HUES6 (cell line): Measurements from ENCODE around the gene LARGE1.

Source experiments
- H3K27ac ChIP-seq: 2 replicates; pipeline ENCODE4 v1.7.0; 2013; ENCODE audit warnings: low read depth, mild to moderate bottlenecking, low read length, inconsistent platforms
- H3K27me3 ChIP-seq: 2 replicates; pipeline ENCODE4 v1.6.1; 2013; ENCODE audit warnings: low read length; ENCODE audit not compliant: control insufficient read depth, insufficient read depth
- H3K36me3 ChIP-seq: 2 replicates; pipeline ENCODE4 v1.6.1; 2013; ENCODE audit warnings: low read length; ENCODE audit not compliant: control insufficient read depth, insufficient read depth
- H3K4me1 ChIP-seq: 2 replicates; pipeline ENCODE4 v1.6.1; 2013; ENCODE audit warnings: low read length; ENCODE audit not compliant: control insufficient read depth, insufficient read depth
- H3K4me3 ChIP-seq: 2 replicates; pipeline ENCODE4 v1.5.1; 2013; ENCODE audit warnings: low read depth, low read length
- H3K9ac ChIP-seq: one replicate; pipeline ENCODE4 v1.6.1; 2013; ENCODE audit warnings: mild to moderate bottlenecking, low read length
- H3K9me3 ChIP-seq: 2 replicates; pipeline ENCODE4 v1.6.1; 2013; ENCODE audit warnings: low read depth, low read length; ENCODE audit not compliant: control insufficient read depth, insufficient read depth

Gene LARGE1

GRCh38 chr22:33477120-33478111 is 442.9 kb downstream of the LARGE1 start:
- Histone ChIP-seq H3K27ac (no peak overlapping the region), H3K36me3 (no peaks in the 10 kb centered on the region), H3K9ac (no peak overlapping the region), H3K4me1 (peaks cover 30% of the 10 kb centered on the region), H3K9me3 (no peaks in the 10 kb centered on the region), H3K4me3 (no peak overlapping the region), H3K27me3 (no peaks in the 10 kb centered on the region)

DNA sequence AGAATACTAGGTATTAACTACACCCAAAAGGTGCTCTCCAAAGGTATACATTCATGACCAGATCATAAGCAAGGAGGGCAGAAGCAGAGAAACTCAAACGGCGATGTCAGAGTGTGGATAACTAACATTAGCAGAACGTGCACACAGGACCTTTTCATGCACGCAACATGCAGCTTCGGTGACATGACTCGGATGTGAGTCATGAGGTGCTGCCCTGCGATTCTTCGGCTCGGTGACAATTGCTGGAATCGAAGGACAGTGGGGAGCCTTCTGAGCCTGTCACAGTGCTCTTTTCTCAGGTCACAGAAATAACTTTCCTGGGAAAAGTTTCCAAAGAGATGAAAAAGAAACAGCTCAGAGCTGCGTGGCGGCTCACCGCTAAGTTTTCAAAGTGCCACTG is 443.6 kb downstream of the LARGE1 start:
- Histone ChIP-seq H3K4me1 (peaks cover 30% of the 10 kb centered on the region), H3K9me3 (no peaks in the 10 kb centered on the region), H3K27me3 (no peaks in the 10 kb centered on the region), H3K4me3 (no peak overlapping the region), H3K27ac (no peak overlapping the region), H3K9ac (no peak overlapping the region), H3K36me3 (no peaks in the 10 kb centered on the region)

GRCh38 chr22:33476206-33476605 is 444.1 kb downstream of the LARGE1 start:
- Histone ChIP-seq H3K36me3 (no peaks in the 10 kb centered on the region), H3K9me3 (no peaks in the 10 kb centered on the region), H3K27ac (no peak overlapping the region), H3K4me3 (no peak overlapping the region), H3K27me3 (no peaks in the 10 kb centered on the region), H3K9ac (no peak overlapping the region), H3K4me1 (peaks cover 30% of the 10 kb centered on the region)

- no peak overlapping the region for H3K9ac ChIP-seq
- H3K4me3 ChIP-seq = no peak overlapping the region
- no peaks in the 10 kb centered on the region for H3K27me3 ChIP-seq
- H3K36me3 ChIP-seq = no peaks in the 10 kb centered on the region
- H3K9me3 ChIP-seq = no peaks in the 10 kb centered on the region
- H3K4me1 ChIP-seq = peaks cover 30% of the 10 kb centered on the region
- H3K27ac ChIP-seq = no peak overlapping the region
Measured at GRCh38 chr22:33474587-33474986, 445.7 kb downstream of the LARGE1 start.

- Histone ChIP-seq H3K36me3 (no peaks in the 10 kb centered on the region), H3K4me1 (peaks cover 22% of the 10 kb centered on the region), H3K27me3 (no peaks in the 10 kb centered on the region), H3K9ac (no peak overlapping the region), H3K4me3 (no peak overlapping the region), H3K27ac (no peak overlapping the region), H3K9me3 (no peaks in the 10 kb centered on the region)
Measured at GRCh38 chr22:33472462-33473344, 447.6 kb downstream of the LARGE1 start.

- H3K9ac ChIP-seq = no peak overlapping the region
- H3K4me1 ChIP-seq = no peaks in the 10 kb centered on the region
- no peaks in the 10 kb centered on the region for H3K27me3 ChIP-seq
- H3K9me3 ChIP-seq = no peaks in the 10 kb centered on the region
- no peaks in the 10 kb centered on the region for H3K36me3 ChIP-seq
- no peak overlapping the region for H3K27ac ChIP-seq
- no peak overlapping the region for H3K4me3 ChIP-seq
Measured at GRCh38 chr22:33470456-33470855, 449.8 kb downstream of the LARGE1 start.

DNA sequence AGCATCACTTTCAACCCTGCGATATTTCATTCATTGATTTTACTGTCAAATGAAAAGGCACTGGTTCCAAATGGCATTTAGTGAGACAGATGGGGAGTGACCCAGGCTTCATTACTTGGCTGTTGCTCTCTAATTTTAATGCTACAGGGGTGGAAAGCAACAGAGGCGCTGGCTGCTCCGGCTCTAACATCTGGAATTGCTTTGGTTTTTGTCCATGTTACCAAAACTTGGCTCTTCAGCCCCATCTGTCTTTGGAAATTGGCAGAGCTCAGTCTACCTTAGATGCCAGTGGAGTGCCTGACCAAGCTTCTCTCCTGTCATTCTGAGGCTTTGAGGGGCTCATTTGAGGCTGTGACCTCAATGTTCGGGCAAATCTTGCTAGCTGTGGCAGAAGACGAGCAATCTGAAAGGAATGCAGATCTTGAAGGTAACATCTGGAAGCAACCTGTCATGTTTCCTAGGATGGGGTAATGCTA is 452.6 kb downstream of the LARGE1 start:
- no peak overlapping the region for H3K9ac ChIP-seq
- H3K4me3 ChIP-seq = no peak overlapping the region
- H3K9me3 ChIP-seq = no peaks in the 10 kb centered on the region
- H3K36me3 ChIP-seq = no peaks in the 10 kb centered on the region
- no peaks in the 10 kb centered on the region for H3K4me1 ChIP-seq
- H3K27ac ChIP-seq = no peak overlapping the region
- no peaks in the 10 kb centered on the region for H3K27me3 ChIP-seq

DNA sequence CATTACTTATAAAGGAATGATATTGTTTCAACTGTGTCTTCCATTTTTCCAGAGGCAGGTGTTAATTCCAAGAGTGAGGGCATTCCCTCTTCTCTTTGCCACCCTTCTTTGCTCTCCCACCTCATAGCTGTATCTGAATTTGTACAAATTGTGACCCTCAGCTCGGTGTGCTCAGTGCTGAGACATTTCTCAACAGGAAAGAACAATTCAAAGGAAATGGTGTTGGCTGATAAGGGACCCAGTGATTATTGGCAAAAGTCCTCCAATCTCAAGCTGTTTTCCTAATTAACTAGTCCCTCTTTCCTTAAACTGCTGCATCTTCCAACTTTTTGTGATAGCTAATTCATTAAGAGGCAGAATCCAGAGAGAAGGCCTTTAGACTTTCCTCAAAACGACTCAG is 453.2 kb downstream of the LARGE1 start:
- Histone ChIP-seq H3K4me1 (no peaks in the 10 kb centered on the region), H3K27me3 (no peaks in the 10 kb centered on the region), H3K36me3 (no peaks in the 10 kb centered on the region), H3K9ac (no peak overlapping the region), H3K4me3 (no peak overlapping the region), H3K27ac (no peak overlapping the region), H3K9me3 (0 out of 2 replicates have a peak, but pooled peaks cover 1% of the 10 kb centered on the region)

DNA sequence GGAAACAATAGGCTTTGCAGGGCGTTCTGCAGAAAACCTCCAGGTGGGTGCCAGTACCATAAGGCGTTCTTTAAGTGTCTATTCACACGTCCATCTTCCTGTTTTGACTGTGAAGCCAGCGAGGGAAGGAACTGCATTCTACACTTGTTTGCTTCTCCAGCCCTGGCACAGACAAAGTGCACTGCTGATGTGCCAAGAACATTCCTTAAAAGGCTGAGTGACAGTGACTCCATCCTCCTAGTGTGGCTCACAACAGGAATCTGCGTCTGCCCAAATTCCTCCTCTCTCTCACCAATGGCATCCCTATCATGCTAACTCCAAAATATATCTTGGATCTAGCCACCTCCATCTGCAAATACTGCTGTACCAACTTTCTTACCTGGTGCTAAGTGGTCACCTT is 454.7 kb downstream of the LARGE1 start:
- no peak overlapping the region for H3K4me3 ChIP-seq
- no peaks in the 10 kb centered on the region for H3K27me3 ChIP-seq
- no peaks in the 10 kb centered on the region for H3K36me3 ChIP-seq
- H3K9ac ChIP-seq = no peak overlapping the region
- 0 out of 2 replicates have a peak, but pooled peaks cover 7% of the 10 kb centered on the region for H3K9me3 ChIP-seq
- no peak overlapping the region for H3K27ac ChIP-seq
- H3K4me1 ChIP-seq = no peaks in the 10 kb centered on the region

DNA sequence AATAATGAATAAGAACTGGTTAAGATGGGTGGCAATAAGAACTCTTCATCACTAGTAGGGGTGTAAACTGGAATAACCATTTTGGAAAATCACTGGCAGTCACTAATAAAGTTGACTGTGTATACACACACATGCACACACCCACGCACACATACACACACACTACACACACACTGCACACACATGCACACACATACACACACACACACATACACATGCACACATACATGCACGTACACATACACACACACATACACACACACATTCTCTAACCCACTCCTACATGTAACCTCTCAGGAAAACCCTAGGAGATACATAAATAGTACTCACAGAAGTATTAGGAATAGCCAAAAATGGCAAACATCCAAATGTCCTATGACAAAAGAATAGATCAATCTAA is 455.6 kb downstream of the LARGE1 start:
- Histone ChIP-seq H3K27me3 (no peaks in the 10 kb centered on the region), H3K4me1 (no peaks in the 10 kb centered on the region), H3K4me3 (no peak overlapping the region), H3K9ac (no peak overlapping the region), H3K27ac (no peak overlapping the region), H3K9me3 (0 out of 2 replicates have a peak, but pooled peaks cover 7% of the 10 kb centered on the region), H3K36me3 (no peaks in the 10 kb centered on the region)
